ENCODE measurements around the gene DENND2C. TPM values are rescaled to one million over a fixed set of nuclear protein-coding genes. Genes with fewer than 3 reads are reported as not detected.

DENND2C gene
- total and polyA plus RNA-seq, 2 of the 13 experiments (the other 11 are each of a cell fraction or from before 2014, with no cell fraction given), result 0.08 to 0.33 TPM

- no peak for TF ChIP-seq ZSCAN12 (CRISPR knock-in tag; IDR thresholded peaks at IDR 0.05)
- no peak for TF ChIP-seq ETS1 (CRISPR knock-in tag; IDR thresholded peaks at IDR 0.05)
Measured at GRCh38 chr1:114719424-114719787, 49.6 kb upstream of the DENND2C start (continued).

- Histone ChIP-seq H3K9ac (ENCODE audit: insufficient read depth, low read depth, low read length) (no peak overlapping the region), H3K36me3 (replicated peaks in 1 of 2; ENCODE audit: control insufficient read depth in 1 of 2, insufficient read depth in 2 of 2, low read length in 2 of 2) (peaks cover 14 to 65% of the 10 kb centered on the region in 2 experiments), H3K79me2 (ENCODE audit: insufficient read depth, low read length) (peaks cover 26% of the 10 kb centered on the region), H3K27me3 (ENCODE audit: control insufficient read depth in 1 of 2, insufficient read depth in 2 of 2, low read length in 2 of 2) (no peaks in the 10 kb centered on the region; a peak in 1 of 5 replicates), H2AFZ (ENCODE audit: low read length) (no peak overlapping the region), H4K20me1 (ENCODE audit: insufficient read depth, low read length) (no peaks in the 10 kb centered on the region), H3K4me3 (replicated peaks in 1 of 3; ENCODE audit: insufficient read depth in 1 of 3, low read depth in 2 of 3, low read length in 3 of 3) (no peak overlapping the region), H3K27ac (ENCODE audit: extremely low read length, insufficient read depth, low read length) (no peak overlapping the region), H3K4me2 (ENCODE audit: low read depth, low read length) (no peak overlapping the region), H3K4me1 (ENCODE audit: insufficient read depth, low read length) (peaks cover 36% of the 10 kb centered on the region), H3K9me3 (ENCODE audit: low read length) (no peaks in the 10 kb centered on the region)
- ChIA-PET POLR2A (no interaction called here), CTCF (ENCODE audit: low intra/inter-chr PET ratio, low total read pairs) (no interaction called here)
- DNase-seq (ENCODE audit: low spot score), result no peak
- BruUV-seq (replicated peaks), result no TSS peak
- intact Hi-C loops (cut with micrococcal nuclease; ENCODE audit: unreplicated experiment), result loop anchor here (5.0 kb wide), 1 partner anchor 38 kb away; the partner anchor contains the start of gene CSDE1
- no peak for ATAC-seq
- in situ Hi-C loops (cut with HindIII; ENCODE audit: extremely low pct_ligation_motif_present, low pct_unique_long_range_greater_than_20kb), result loop anchor here (5.0 kb wide), 1 partner anchor 33 kb away; no protein-coding TSS in a partner anchor
- 97% methylated on average over 11 of the region's 11 CpGs for WGBS (ENCODE audit: low lambda C conversion rate)
- no peak for FAIRE-seq
- no peak for TF ChIP-seq SNAPC4 (CRISPR knock-in tag; IDR thresholded peaks at IDR 0.05)
- TF ChIP-seq CSRNP1 (CRISPR knock-in tag; IDR thresholded peaks at IDR 0.05), result no peak
- TF ChIP-seq ZNF792 (CRISPR knock-in tag; IDR thresholded peaks at IDR 0.05), result no peak
- no peak for TF ChIP-seq ZNF770 (CRISPR knock-in tag; IDR thresholded peaks at IDR 0.05)
- no peak for TF ChIP-seq ZNF556 (CRISPR knock-in tag; IDR thresholded peaks at IDR 0.05; ENCODE audit: borderline replicate concordance)
- TF ChIP-seq NBN (conservative IDR thresholded peaks at IDR 0.05), result no peak
- no peak for TF ChIP-seq ZNF296 (CRISPR knock-in tag; conservative IDR thresholded peaks at IDR 0.05)
- no peak for TF ChIP-seq CTCF (CRISPR knock-in tag; IDR thresholded peaks at IDR 0.05)
Measured at GRCh38 chr1:114718661-114719423, 49.0 kb upstream of the DENND2C start.
